ENCODE measurements around the gene NRL. TPM values are rescaled to one million over a fixed set of nuclear protein-coding genes. Genes with fewer than 3 reads are reported as not detected.

Gene NRL
- total RNA-seq, 2 donors from 2014 or later = 2.5 to 5.0 TPM

DNA sequence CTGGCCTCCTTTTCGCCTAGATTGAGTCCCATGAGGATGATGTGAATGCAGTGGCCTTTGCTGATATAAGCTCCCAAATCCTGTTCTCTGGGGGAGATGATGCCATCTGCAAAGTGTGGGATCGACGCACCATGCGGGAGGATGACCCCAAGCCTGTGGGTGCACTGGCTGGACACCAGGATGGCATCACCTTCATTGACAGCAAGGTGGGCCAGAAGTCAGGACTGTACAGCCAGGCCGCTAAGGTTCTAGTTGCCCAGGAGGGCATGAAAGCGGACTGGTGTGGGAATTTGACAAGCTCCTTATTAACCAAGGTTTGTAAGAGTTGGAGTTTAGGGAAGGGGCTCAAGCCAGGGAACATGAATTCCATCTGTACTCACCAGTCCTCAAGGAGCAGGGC, 4.9 kb upstream of the NRL start:
- Histone ChIP-seq H3K4me1 (peaks cover 0 to 18% of the 10 kb centered on the region in 2 donors), H3K4me3 (no peak overlapping the region), H3K27ac (no peak overlapping the region), H3K27me3 (no peaks in the 10 kb centered on the region), H3K9me3 (no peaks in the 10 kb centered on the region), H3K36me3 (peaks cover 66% of the 10 kb centered on the region)
- DNase-seq (ENCODE audit: low spot score) = no peak
- TF ChIP-seq, protein P1, sequence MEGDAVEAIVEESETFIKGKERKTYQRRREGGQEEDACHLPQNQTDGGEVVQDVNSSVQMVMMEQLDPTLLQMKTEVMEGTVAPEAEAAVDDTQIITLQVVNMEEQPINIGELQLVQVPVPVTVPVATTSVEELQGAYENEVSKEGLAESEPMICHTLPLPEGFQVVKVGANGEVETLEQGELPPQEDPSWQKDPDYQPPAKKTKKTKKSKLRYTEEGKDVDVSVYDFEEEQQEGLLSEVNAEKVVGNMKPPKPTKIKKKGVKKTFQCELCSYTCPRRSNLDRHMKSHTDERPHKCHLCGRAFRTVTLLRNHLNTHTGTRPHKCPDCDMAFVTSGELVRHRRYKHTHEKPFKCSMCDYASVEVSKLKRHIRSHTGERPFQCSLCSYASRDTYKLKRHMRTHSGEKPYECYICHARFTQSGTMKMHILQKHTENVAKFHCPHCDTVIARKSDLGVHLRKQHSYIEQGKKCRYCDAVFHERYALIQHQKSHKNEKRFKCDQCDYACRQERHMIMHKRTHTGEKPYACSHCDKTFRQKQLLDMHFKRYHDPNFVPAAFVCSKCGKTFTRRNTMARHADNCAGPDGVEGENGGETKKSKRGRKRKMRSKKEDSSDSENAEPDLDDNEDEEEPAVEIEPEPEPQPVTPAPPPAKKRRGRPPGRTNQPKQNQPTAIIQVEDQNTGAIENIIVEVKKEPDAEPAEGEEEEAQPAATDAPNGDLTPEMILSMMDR (IDR thresholded peaks at IDR 0.05) = no peak

DNA sequence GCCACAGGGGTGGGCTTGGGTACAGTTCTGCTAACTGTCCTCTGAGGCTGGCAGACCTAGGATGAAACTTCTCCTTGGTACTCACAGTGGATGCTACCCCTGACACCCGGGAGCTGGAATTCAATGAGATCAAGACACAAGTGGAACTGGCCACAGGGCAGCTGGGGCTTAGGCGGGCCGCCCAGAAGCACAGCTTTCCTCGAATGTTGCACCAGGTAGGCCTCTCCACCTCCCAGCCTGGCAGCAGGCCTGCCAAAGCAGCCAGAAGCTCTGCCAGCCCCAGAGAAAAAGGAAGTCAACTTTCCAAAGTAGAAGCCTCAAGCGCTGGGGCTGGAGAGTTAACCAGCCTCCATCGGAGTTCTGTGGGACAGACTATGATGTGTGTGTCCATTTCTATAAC, 2.4 kb upstream of the NRL start:
- H3K4me3 ChIP-seq = no peak overlapping the region
- H3K4me1 ChIP-seq = peaks cover 0 to 22% of the 10 kb centered on the region in 2 donors
- peaks cover 52% of the 10 kb centered on the region for H3K36me3 ChIP-seq
- DNase-seq (ENCODE audit: low spot score) = no peak
- H3K27ac ChIP-seq = no peak overlapping the region
- H3K27me3 ChIP-seq = no peaks in the 10 kb centered on the region
- H3K9me3 ChIP-seq = no peaks in the 10 kb centered on the region
- TF ChIP-seq, protein P1 (IDR thresholded peaks at IDR 0.05) = no peak

DNA sequence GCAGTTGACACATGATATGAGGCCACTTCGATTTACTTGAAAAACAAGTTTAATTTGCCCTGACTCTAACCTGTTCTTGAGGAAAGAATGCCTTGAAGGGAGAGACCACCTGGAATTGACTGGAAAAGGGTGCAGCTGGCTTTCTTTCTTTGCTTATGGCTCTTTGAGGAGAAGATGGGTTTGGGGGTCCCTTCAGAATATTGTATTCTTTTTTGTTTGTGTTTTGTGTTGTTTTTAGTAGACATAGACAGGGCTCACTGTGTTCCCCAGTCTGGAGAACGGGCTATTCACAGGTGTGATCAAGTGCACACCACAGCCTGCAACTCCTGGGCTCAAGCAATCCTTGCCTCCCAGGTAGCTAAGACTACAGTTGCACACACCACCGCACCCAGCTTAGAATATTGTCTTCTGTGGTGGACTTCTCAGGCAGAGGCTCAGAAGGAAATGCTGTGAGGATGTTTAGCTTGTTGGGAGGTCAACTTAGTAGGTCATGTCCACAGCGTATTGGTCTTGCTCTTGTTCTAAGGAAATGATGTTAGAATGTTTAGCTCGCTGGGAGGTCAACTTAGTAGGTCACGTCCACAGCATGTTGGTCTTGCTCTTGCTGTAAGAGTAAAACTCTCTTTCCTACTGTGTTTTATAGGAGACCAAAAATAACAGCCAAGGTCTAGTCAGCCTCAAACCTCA, 1.5 kb upstream of the NRL start:
- Histone ChIP-seq H3K27ac (peak overlapping the region in 1 of 2 donors; percentile 98), H3K9me3 (no peaks in the 10 kb centered on the region), H3K27me3 (no peaks in the 10 kb centered on the region), H3K36me3 (peaks cover 43% of the 10 kb centered on the region), H3K4me1 (peaks cover 0 to 22% of the 10 kb centered on the region in 2 donors), H3K4me3 (peak overlapping the region in 1 of 2 donors; percentile 69)
- no peak for DNase-seq (ENCODE audit: low spot score)
- TF ChIP-seq, protein P1 (IDR thresholded peaks at IDR 0.05) = no peak

DNA sequence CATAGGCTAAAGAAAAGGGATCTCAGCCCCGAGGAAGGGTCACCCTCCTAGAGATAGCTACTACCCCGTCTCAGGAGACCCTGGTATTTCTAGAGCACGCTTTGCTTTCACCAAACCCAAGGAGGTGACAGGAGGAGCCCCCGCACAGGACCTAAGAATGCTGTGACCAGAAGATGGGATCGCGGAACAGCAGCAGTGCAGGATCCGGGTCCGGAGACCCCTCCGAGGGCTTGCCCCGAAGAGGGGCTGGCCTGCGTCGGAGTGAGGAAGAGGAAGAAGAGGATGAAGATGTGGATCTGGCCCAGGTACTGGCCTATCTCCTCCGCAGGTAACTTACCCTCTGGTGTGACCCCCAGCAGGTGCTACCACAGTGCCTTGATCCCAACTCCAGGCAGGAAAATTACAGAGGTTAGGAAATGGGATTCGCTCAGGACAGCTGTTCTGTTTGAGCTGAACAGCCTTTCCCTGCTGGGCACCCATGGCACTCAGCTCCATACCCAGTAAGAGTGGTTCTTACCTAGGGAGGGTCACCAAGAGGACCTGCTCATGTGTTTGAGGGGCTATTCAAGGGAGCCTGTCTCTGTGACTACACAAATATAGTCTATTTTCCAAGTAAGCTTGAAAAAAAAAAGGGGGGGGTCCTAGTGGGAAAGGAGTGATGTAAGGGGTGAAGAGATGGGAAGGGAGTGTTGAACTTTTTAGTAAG, 826 bp upstream of the NRL start:
- no peak for DNase-seq (ENCODE audit: low spot score)

DNA sequence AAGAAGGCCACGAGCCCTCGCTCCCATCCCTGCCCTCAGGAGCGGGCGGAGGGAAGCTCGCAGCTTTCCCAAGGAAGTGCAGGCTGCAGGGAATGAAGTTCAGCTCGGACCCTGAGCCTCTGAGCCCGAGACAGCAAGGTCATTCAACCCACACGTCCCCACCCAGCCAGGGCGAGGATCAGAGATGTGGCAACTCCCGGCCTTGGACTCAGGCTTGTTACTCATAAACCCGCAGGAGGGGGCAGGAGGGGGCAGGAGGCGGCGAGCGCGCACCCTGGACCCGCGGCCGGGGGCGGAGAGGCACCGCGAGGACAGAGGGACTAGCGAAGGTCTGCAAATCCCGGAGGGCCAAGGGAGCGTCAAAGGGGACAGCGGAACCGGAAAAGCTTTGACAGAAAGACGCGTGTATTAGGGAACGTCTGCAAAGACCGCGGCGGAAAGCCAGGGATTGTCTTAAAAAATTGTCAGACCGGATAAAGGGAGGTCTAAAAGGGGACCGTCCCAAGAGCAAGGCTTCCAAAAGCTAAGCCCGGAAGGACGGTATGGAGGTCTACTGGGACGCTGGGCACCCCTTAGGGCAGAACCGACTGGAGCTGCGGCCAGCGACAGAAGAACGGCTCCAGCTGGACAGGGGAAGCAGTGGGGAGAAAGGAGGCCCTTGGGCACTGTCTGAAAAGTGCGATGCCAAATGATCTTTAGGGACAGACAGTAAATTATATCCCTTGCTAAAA, 783 bp downstream of the NRL start:
- peak overlapping the region; percentile 95 to 98 for H3K27ac ChIP-seq
- H3K9me3 ChIP-seq = no peaks in the 10 kb centered on the region
- H3K27me3 ChIP-seq = no peaks in the 10 kb centered on the region
- H3K4me1 ChIP-seq = peaks cover 0 to 25% of the 10 kb centered on the region in 2 donors
- H3K4me3 ChIP-seq = peak overlapping the region; percentile 66 to 69
- peak; percentile 96 for DNase-seq (ENCODE audit: low spot score)
- TF ChIP-seq, protein P1 (IDR thresholded peaks at IDR 0.05) = peak in 1 of 2 donors; percentile 7
- peaks cover 20% of the 10 kb centered on the region for H3K36me3 ChIP-seq

More for the DNA sequence above, 826 bp upstream of the NRL start:
- Histone ChIP-seq H3K36me3 (peaks cover 36% of the 10 kb centered on the region), H3K27ac (peak overlapping the region; percentile 95 to 98), H3K4me3 (peak overlapping the region; percentile 66 to 69), H3K9me3 (no peaks in the 10 kb centered on the region), H3K4me1 (peaks cover 0 to 22% of the 10 kb centered on the region in 2 donors), H3K27me3 (no peaks in the 10 kb centered on the region)
- TF ChIP-seq, protein P1 (IDR thresholded peaks at IDR 0.05) = no peak
